Tongue (tissue), 3 donors: Measurements from ENCODE around the gene PCDHAC1. TPM values are rescaled to one million over a fixed set of nuclear protein-coding genes. Genes with fewer than 3 reads are reported as not detected.

ENCODE experiments used
- DNase-seq: peaks from one replicate; pipeline ENCODE4 v3.0.0-alpha.2; 2015
- small RNA-seq: library from RNA; depleted of rRNA; stranded (forward); fragments of <200 nt; gene quantifications from one replicate; pipeline ENCODE3, GENCODE V24; 2014; ENCODE audit warnings: low replicate concordance
- total RNA-seq: library from RNA; depleted of rRNA; stranded (reverse); fragments of >200 nt; gene quantifications from one replicate; pipeline ENCODE4 v1.2.3, GENCODE V29; 2014

PCDHAC1 gene
- total RNA-seq, 1 donor from 2014 or later = 0.41 TPM

DNA sequence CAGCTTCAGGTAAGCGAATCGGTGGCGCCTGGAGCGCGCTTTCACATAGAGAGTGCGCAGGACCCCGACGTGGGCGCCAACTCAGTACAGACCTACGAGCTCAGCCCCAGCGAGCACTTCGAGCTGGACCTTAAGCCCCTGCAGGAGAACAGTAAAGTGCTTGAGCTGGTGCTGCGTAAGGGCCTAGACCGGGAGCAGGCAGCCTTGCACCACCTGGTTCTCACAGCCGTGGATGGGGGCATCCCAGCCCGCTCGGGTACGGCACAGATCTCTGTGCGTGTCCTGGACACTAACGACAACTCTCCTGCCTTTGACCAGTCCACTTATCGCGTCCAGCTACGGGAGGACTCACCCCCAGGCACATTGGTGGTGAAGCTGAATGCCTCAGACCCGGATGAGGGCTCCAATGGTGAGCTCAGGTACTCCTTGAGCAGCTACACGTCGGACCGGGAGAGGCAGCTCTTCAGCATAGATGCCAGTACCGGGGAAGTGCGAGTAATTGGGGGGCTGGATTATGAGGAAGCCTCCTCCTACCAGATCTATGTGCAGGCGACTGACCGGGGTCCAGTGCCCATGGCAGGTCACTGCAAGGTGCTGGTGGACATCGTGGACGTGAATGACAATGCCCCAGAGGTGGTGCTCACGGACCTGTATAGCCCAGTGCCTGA, 41.3 kb downstream of the PCDHAC1 start:
- DNase-seq = no peak

DNA sequence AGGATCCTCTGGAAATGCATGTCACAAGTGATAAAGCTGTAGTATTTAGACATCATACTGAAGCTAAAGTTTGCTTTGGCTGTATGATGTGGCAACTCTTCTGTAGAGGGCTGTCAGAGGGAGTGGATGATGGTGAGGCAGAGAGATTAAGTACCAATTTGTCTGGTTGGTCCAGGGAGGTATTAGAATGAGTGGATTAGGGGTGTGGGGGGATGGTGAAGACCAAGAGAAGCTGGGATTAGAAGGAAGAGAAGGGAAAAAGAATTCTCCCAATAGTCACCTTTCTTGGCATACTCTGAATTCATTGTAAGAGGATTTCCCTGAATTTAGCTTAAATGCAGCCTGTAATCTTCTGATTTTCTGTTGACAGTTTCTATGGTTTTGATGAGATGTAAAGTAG, 43.8 kb downstream of the PCDHAC1 start:
- DNase-seq = no peak

DNA sequence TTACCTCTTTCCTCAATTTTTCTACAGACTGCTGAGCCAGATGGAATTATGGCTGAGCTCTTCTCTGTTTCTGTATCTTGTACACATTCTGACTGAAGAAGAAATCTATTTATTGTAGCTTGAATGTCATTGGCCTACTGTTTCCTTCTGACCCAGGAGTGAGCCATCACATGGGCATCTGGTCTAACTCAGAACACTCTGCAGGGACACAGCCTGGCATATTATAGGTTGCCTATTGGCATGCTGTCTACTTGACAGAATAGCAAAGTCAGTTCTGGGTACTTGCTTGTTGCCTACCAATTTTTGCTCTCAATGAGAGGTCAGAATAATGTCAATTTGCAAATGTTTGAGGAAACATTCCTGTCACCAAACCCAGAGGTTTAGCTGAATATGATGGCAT, 47.5 kb downstream of the PCDHAC1 start:
- no peak for DNase-seq

DNA sequence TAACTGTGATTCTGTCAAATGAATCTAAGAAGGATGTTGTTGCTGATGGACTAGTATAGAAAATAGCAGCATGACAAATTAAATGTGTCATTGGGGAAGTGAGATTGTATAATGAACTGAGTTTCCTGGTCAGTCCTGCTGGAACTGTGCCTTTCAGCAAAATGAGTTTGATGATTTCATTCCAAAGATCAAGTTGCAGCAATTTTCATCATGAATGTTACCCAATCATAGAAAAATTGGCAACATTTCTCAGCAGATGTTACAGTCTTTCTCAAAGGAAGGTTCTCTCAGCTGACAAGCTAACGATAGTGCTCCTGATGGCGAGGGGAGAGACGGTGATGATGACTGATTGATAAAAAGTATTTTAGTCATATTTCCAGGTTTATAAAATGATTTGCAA, 50.9 kb downstream of the PCDHAC1 start:
- DNase-seq = peak; percentile 74

DNA sequence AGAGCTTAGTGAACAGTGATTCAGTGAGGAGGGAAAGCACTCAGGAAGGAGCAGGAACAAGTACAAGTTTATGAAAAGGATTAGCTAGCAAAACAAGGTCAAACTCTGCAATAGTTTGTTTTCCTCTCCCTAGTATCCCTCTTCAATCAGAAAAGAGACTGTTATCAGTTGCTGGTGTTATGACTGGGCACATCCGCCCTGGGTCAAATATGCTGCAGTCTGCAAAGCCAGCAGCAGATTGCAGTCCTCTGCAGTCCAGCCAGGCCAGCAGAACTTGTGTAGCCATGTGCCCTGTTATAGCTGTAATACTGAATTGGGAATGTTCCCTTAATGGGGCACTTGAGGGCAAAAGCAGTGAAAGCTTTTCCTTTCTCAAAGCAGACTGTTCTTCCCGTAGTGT, 52.2 kb downstream of the PCDHAC1 start:
- no peak for DNase-seq

DNA sequence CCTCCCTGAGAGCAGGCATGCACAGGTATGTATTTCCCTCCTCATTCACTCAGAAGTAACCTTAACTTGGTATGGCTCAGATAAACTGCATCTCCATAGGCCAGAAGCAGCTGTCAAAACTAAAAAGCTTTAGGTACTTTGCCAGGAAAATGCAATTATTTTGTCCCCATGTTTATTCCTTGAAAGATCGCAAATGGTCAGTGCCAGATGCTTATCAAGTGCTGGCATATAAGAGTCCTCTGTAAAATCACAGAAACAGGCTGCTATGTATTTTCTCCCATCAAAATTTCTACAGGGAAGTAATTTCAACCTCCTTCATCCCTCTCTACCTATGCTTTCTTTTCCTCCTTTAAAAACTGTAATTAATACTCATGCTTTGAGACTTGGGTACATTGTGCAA, 52.9 kb downstream of the PCDHAC1 start:
- DNase-seq = no peak

Small RNAs within 50 kb of the gene (small RNA-seq; reads per million reads assigned to genes)
- gene AC010223.1 = not detected

Other genes with a start within 250 kb of the PCDHAC1 start
- gene HARS1, start 234.9 kb upstream of the PCDHAC1 start, total RNA-seq = 42.1 TPM
- gene HARS2, start 234.8 kb upstream of the PCDHAC1 start, total RNA-seq = 24.8 TPM
- 27.5 TPM for gene ZMAT2, start 225.9 kb upstream of the PCDHAC1 start, total RNA-seq
- not detected for gene PCDHA1, start 140.2 kb upstream of the PCDHAC1 start, total RNA-seq
- 0.72 TPM for gene PCDHA2, start 131.4 kb upstream of the PCDHAC1 start, total RNA-seq
- 0.10 TPM for gene PCDHA3, start 125.2 kb upstream of the PCDHAC1 start, total RNA-seq
- 1.4 TPM for gene PCDHA4, start 119.2 kb upstream of the PCDHAC1 start, total RNA-seq
- gene PCDHA5, start 104.7 kb upstream of the PCDHAC1 start, total RNA-seq = 0.41 TPM
- 0.82 TPM for gene PCDHA6, start 98.3 kb upstream of the PCDHAC1 start, total RNA-seq
- 0.21 TPM for gene PCDHA7, start 92.0 kb upstream of the PCDHAC1 start, total RNA-seq
- gene PCDHA8, start 85.1 kb upstream of the PCDHAC1 start, total RNA-seq = not detected
- 0.10 TPM for gene PCDHA9, start 77.9 kb upstream of the PCDHAC1 start, total RNA-seq
- 0.21 TPM for gene PCDHA10, start 70.4 kb upstream of the PCDHAC1 start, total RNA-seq
- gene PCDHA11, start 57.3 kb upstream of the PCDHAC1 start, total RNA-seq = 0.51 TPM
- 0.10 TPM for gene PCDHA12, start 51.0 kb upstream of the PCDHAC1 start, total RNA-seq
- gene PCDHA13, start 44.2 kb upstream of the PCDHAC1 start, total RNA-seq = 0.31 TPM
- 4.6 TPM for gene PCDHAC2, start 40.2 kb downstream of the PCDHAC1 start, total RNA-seq
- gene PCDHB1, start 125.1 kb downstream of the PCDHAC1 start, total RNA-seq = not detected
- 4.4 TPM for gene PCDHB2, start 168.3 kb downstream of the PCDHAC1 start, total RNA-seq
- gene PCDHB3, start 174.2 kb downstream of the PCDHAC1 start, total RNA-seq = 3.7 TPM
- 4.0 TPM for gene PCDHB4, start 195.5 kb downstream of the PCDHAC1 start, total RNA-seq
- gene PCDHB5, start 208.9 kb downstream of the PCDHAC1 start, total RNA-seq = 5.6 TPM
- gene PCDHB6, start 223.8 kb downstream of the PCDHAC1 start, total RNA-seq = 0.82 TPM
- gene PCDHB7, start 246.3 kb downstream of the PCDHAC1 start, total RNA-seq = 3.3 TPM